Bronchial epithelial cell (primary cell): Measurements from ENCODE around the gene WSCD1. TPM values are rescaled to one million over a fixed set of nuclear protein-coding genes. Genes with fewer than 3 reads are reported as not detected.
A peak's percentile ranks its signal among the peaks of the same experiment; 100 is the strongest.

Experiments used
- DNase-seq: peaks from one replicate; pipeline ENCODE4 v3.0.0-alpha.2; 2010; ENCODE audit warnings: low read depth
- FAIRE-seq: peaks from 2 replicates; lab custom pipeline; 2011; peaks lifted over from hg19 to GRCh38; lab: Jason Lieb, UNC
- H3K27me3 ChIP-seq: 2 replicates; pipeline ENCODE4 v1.5.1; 2011; ENCODE audit warnings: low read length; ENCODE audit not compliant: control insufficient read depth, insufficient read depth
- H3K36me3 ChIP-seq: 2 replicates; pipeline ENCODE4 v1.5.1; 2011; ENCODE audit warnings: low read length; ENCODE audit not compliant: control insufficient read depth, insufficient read depth
- H3K4me3 ChIP-seq: 2 replicates; pipeline ENCODE4 v1.5.1; 2011; ENCODE audit warnings: mild to moderate bottlenecking, low read depth, low read length, control low read depth
- CTCF ChIP-seq: IDR thresholded peaks from 2 replicates; pipeline ENCODE4 v1.5.1; 2011; ENCODE audit warnings: mild to moderate bottlenecking, moderate library complexity, low read length, control low read depth, inconsistent platforms; ENCODE audit not compliant: insufficient read depth, severe bottlenecking
- total RNA-seq: library from RNA; depleted of rRNA; stranded (reverse); fragments of >200 nt; gene quantifications from 2 replicates; pipeline ENCODE4 v1.2.1, GENCODE V29; 2014

The WSCD1 gene
- total RNA-seq, 1 donor from 2014 or later: 0.26 TPM

DNA sequence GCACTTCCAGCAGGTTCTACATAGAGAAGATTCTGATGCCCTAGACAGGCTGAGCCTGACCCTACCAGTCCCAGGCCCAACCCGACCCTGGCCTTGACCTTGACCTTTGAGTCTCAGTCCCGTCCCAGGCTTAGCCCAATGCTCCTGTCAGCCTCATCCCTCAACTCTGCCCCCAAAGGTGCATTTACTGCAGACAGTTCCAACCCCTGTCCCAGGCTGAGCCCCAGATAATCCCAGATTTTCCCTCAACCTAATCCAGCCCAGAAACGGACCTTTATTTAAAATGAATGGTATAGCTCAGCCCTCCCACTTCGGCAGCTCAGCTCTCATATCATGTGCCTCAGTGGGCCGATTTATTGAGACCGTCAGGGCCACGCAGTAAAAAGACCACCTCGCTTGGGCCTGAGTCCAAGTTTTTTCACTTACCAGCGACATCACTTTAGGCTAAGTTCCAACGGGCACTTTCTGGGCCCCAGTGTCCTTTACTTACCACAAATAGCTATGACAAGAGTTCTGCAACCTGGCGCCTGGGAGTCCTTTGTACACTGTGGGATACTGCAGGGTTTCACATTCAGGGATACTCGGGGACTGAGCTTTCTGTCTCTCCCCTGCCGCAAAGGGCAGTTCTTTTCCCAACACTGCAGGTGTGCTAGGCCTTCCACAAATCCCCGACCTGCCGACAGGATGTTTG, 89.5 kb downstream of the WSCD1 start:
- no peak for TF ChIP-seq CTCF
- no peak for DNase-seq
- H3K27me3 ChIP-seq: no peaks in the 10 kb centered on the region
- peak; percentile 13 for FAIRE-seq
- no peak overlapping the region for H3K4me3 ChIP-seq
- no peaks in the 10 kb centered on the region for H3K36me3 ChIP-seq

DNA sequence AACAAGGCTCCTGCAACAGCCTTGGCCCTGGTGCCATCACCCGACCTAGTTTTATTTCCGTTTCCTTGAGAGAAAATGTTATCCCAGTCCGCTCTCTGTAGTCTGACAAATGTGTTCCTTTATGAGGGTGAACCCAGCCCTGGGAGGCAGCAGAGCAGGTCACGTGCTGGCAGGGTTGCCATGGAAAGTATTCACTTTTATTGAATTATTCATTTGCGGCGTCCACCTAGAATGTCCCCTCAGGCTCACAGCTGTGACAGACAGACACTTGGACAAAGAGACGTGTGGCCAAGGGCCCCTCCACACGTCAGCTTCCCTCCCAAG, 90.0 kb downstream of the WSCD1 start:
- Histone ChIP-seq H3K27me3 (no peaks in the 10 kb centered on the region), H3K36me3 (no peaks in the 10 kb centered on the region), H3K4me3 (no peak overlapping the region)
- no peak for FAIRE-seq
- no peak for DNase-seq
- no peak for TF ChIP-seq CTCF

DNA sequence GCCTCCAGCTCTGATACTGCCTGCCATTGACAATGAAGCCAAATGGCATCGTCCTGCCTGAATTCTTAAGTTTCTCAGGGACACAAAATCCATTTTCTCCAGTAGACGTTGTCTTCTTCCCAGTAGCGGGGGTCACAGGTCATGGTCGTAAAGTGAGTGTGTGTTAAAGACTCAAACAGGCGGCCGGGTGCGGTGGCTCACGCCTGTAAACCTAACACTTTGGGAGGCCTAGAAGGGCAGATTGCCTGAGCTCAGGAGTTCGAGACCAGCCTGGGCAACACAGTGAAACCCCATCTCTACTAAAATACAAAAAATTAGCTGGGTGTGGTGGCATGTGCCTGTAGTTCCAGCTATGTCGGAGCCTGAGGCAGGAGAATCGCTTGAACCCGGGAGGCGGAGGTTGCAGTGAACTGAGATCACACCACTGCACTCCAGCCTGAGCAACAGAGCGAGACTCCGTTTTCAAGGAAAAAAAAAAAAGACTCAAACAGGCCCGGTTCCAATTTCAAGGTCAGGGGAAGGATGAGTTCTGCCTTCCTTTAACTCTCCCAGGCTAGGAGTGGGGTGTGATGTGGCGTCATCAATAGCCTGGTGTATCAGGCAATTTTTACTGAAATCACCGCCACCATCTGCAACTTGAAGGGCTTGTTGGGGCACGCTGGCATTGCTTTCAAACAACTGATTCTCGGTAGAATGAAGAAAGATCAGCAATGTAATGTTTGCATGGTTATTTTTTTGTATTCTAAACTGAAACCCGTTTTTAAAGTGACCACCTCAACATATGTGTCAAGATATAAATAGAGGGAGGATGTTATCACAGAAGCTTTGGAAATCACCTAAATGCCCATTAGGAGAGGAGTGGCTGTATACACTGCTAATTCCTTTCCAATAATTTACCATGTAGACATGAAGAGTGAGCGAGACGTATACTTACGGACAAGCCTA, 91.0 kb downstream of the WSCD1 start:
- no peak for TF ChIP-seq CTCF
- Histone ChIP-seq H3K36me3 (no peaks in the 10 kb centered on the region), H3K27me3 (no peaks in the 10 kb centered on the region), H3K4me3 (no peak overlapping the region)
- DNase-seq: peak; percentile 13
- FAIRE-seq: no peak

GRCh38 chr17:6162216-6162615, 92.0 kb downstream of the WSCD1 start:
- no peak for TF ChIP-seq CTCF
- no peaks in the 10 kb centered on the region for H3K27me3 ChIP-seq
- H3K4me3 ChIP-seq: no peak overlapping the region
- DNase-seq: no peak
- H3K36me3 ChIP-seq: no peaks in the 10 kb centered on the region
- FAIRE-seq: no peak

DNA sequence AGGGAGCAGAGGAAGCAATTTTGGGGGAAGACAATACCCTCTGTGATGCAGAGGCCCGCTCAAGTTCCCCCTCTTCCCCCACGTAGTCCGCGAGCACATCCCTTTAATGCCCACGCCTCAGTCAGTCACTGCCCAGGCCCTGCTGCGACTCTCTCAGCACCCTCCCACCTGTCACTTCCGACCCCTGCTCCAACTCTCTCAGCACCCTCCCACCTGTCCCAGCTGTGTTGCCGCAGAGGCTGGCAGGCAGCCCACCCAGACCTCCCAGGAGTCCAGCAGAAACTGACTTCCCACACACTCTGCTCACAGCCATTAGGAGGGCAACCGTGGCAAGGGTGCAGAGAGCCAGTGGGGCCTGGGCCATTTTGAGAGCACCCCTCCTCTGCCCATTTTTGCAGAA, 92.7 kb downstream of the WSCD1 start:
- TF ChIP-seq CTCF: no peak
- FAIRE-seq (no peak), DNase-seq (no peak)
- H3K4me3 ChIP-seq: no peak overlapping the region
- H3K27me3 ChIP-seq: no peaks in the 10 kb centered on the region
- no peaks in the 10 kb centered on the region for H3K36me3 ChIP-seq
